H1 (cell line): Measurements from ENCODE around the gene PHRF1. TPM values are rescaled to one million over a fixed set of nuclear protein-coding genes. Genes with fewer than 3 reads are reported as not detected.
A peak's percentile ranks its signal among the peaks of the same experiment; 100 is the strongest.

Experiments
- CTCF ChIA-PET: fragments of 300-600 bp; sonication (Branson Sonifier 250); formaldehyde crosslinking; loops from one replicate; lab custom pipeline; 2021; ENCODE audit not compliant: partially characterized antibody; lab: Charles Lee
- POLR2A ChIA-PET: fragments of 300-600 bp; sonication (Branson Sonifier 250); formaldehyde crosslinking; loops from one replicate; lab custom pipeline; 2021; ENCODE audit warnings: inconsistent platforms; ENCODE audit not compliant: partially characterized antibody; lab: Charles Lee
- DNase-seq, 2 experiments: peaks; one replicate each; pipeline versions ENCODE4 v3.0.0 to v3.0.0-alpha.2; 2010 to 2022; ENCODE audit warnings: low spot score in 2 of 2, low read depth in 1 of 2, mixed read lengths in 1 of 2
- FAIRE-seq: peaks from 2 replicates; lab custom pipeline; 2011; peaks lifted over from hg19 to GRCh38; lab: Jason Lieb, UNC
- H2AFZ ChIP-seq: 2 replicates; pipeline ENCODE4 v1.8.1; 2012; ENCODE audit warnings: low read length, inconsistent platforms
- H2AK5ac ChIP-seq: 2 replicates; pipeline ENCODE4 v1.6.1; 2013; ENCODE audit warnings: low read depth, low read length
- H2BK120ac ChIP-seq: replicated peaks from 2 replicates; pipeline ENCODE3; 2013; ENCODE audit warnings: low read depth, low read length, inconsistent platforms
- H2BK12ac ChIP-seq: 2 replicates; pipeline ENCODE4 v1.6.1; 2013; ENCODE audit warnings: low read depth, low read length
- H2BK15ac ChIP-seq: 2 replicates; pipeline ENCODE4 v1.6.1; 2013; ENCODE audit warnings: low read length
- H2BK20ac ChIP-seq: 2 replicates; pipeline ENCODE4 v1.6.1; 2013; ENCODE audit warnings: low read length
- H2BK5ac ChIP-seq: 2 replicates; pipeline ENCODE4 v1.6.1; 2013; ENCODE audit warnings: low read depth, low read length
- H3K14ac ChIP-seq: 2 replicates; pipeline ENCODE4 v1.6.1; 2013; ENCODE audit warnings: inconsistent platforms; ENCODE audit not compliant: insufficient read length
- H3K18ac ChIP-seq: 2 replicates; pipeline ENCODE4 v1.6.1; 2013; ENCODE audit warnings: low read length; ENCODE audit errors: extremely low read depth
- H3K23ac ChIP-seq: 2 replicates; pipeline ENCODE4 v1.6.1; 2013; ENCODE audit warnings: inconsistent platforms; ENCODE audit not compliant: insufficient read length
- H3K23me2 ChIP-seq: 2 replicates; pipeline ENCODE4 v1.6.1; 2013; ENCODE audit warnings: low read depth, low read length
- H3K27ac ChIP-seq: 2 replicates; pipeline ENCODE4 v1.6.1; 2011; ENCODE audit warnings: low read depth, low read length, inconsistent platforms
- H3K27me3 ChIP-seq, 4 experiments: replicated peaks in 1 of 4; 1 replicate in 1 of 4; 2 replicates in 3 of 4; pipeline versions ENCODE4 v1.6.1 to v1.8.1; 2011 to 2013; ENCODE audit warnings: low read length in 3 of 4, mild to moderate bottlenecking in 3 of 4, inconsistent platforms in 2 of 4, mixed read lengths in 2 of 4, moderate library complexity in 1 of 4; ENCODE audit not compliant: control insufficient read depth in 3 of 4, insufficient read depth in 3 of 4; ENCODE audit errors: extremely low read depth in 1 of 4
- H3K36me3 ChIP-seq, 4 experiments: 2 replicates each; pipeline versions ENCODE4 v1.6.1 to v1.8.1; 2011 to 2013; ENCODE audit warnings: mild to moderate bottlenecking in 4 of 4, low read length in 3 of 4, moderate library complexity in 2 of 4, control low read depth in 1 of 4, inconsistent platforms in 1 of 4; ENCODE audit not compliant: insufficient read depth in 4 of 4, control insufficient read depth in 2 of 4
- H3K4ac ChIP-seq: replicated peaks from 2 replicates; pipeline ENCODE3; 2013; ENCODE audit warnings: low read length, low read depth, mixed read lengths, inconsistent platforms; ENCODE audit not compliant: insufficient read length
- H3K4me1 ChIP-seq, 4 experiments: replicated peaks in 1 of 4; 1 replicate in 1 of 4; 2 replicates in 3 of 4; pipeline versions ENCODE4 v1.6.1 to v1.8.1; 2011 to 2013; ENCODE audit warnings: low read length in 3 of 4, inconsistent platforms in 2 of 4, mixed read lengths in 1 of 4; ENCODE audit not compliant: insufficient read depth in 4 of 4, control insufficient read depth in 3 of 4
- H3K4me2 ChIP-seq, 2 experiments: 2 replicates each; pipeline versions ENCODE4 v1.6.1 to v1.8.1; 2011 to 2013; ENCODE audit warnings: low read depth in 2 of 2, low read length in 2 of 2, control low read depth in 1 of 2, inconsistent platforms in 1 of 2, mild to moderate bottlenecking in 1 of 2; ENCODE audit not compliant: insufficient read depth in 1 of 2
- H3K4me3 ChIP-seq, 4 experiments: fragments of 200-600, 300-600 bp in 1 of 4; sonication (generic), shearing (Covaris generic), sonication (Bioruptor Twin) in 1 of 4; 2 replicates each; pipeline versions ENCODE4 v1.5.1 to v1.8.1; 2011 to 2016; ENCODE audit warnings: low read length in 4 of 4, low read depth in 3 of 4, control low read depth in 2 of 4, inconsistent platforms in 2 of 4, mild to moderate bottlenecking in 2 of 4, mixed read lengths in 1 of 4, moderate library complexity in 1 of 4; ENCODE audit not compliant: insufficient read depth in 2 of 4; ENCODE audit errors: extremely low read depth in 1 of 4
- H3K56ac ChIP-seq: replicated peaks from 2 replicates; pipeline ENCODE3; 2013; ENCODE audit warnings: low read depth, mild to moderate bottlenecking, mixed read lengths, low read length, inconsistent platforms; ENCODE audit not compliant: insufficient read length
- H3K79me1 ChIP-seq: 2 replicates; pipeline ENCODE4 v1.6.1; 2013; ENCODE audit warnings: low read depth, low read length, control low read depth
- H3K79me2 ChIP-seq, 2 experiments: 2 replicates each; pipeline versions ENCODE4 v1.6.1 to v1.8.1; 2012 to 2013; ENCODE audit warnings: low read length in 2 of 2, mild to moderate bottlenecking in 2 of 2, inconsistent platforms in 1 of 2; ENCODE audit not compliant: insufficient read depth in 2 of 2, control insufficient read depth in 1 of 2
- H3K9ac ChIP-seq, 4 experiments: replicated peaks in 1 of 4; 1 replicate in 1 of 4; 2 replicates in 3 of 4; pipeline versions ENCODE4 v1.6.1 to v1.8.1; 2011 to 2013; ENCODE audit warnings: low read depth in 3 of 4, low read length in 3 of 4, control low read depth in 2 of 4, mild to moderate bottlenecking in 2 of 4, moderate library complexity in 2 of 4, inconsistent platforms in 1 of 4; ENCODE audit errors: extremely low read depth in 1 of 4
- H3K9me3 ChIP-seq, 2 experiments: 2 replicates each; pipeline versions ENCODE4 v1.6.1 to v1.8.1; 2012 to 2013; ENCODE audit warnings: mild to moderate bottlenecking in 2 of 2, moderate library complexity in 2 of 2, control low read depth in 1 of 2, inconsistent platforms in 1 of 2, low read depth in 1 of 2, low read length in 1 of 2, mixed read lengths in 1 of 2; ENCODE audit not compliant: insufficient read depth in 2 of 2
- H4K20me1 ChIP-seq, 2 experiments: replicated peaks in 1 of 2; 2 replicates each; pipeline versions ENCODE3 to v1.8.1; 2011 to 2013; ENCODE audit warnings: inconsistent platforms in 2 of 2, low read length in 2 of 2, mild to moderate bottlenecking in 1 of 2; ENCODE audit not compliant: insufficient read depth in 2 of 2, control insufficient read depth in 1 of 2
- H4K5ac ChIP-seq: 2 replicates; pipeline ENCODE4 v1.6.1; 2013; ENCODE audit warnings: low read length, low read depth, mixed read lengths, inconsistent platforms; ENCODE audit not compliant: insufficient read length
- H4K8ac ChIP-seq: 2 replicates; pipeline ENCODE4 v1.8.0; 2013; ENCODE audit warnings: mild to moderate bottlenecking, moderate library complexity, low read length, inconsistent platforms; ENCODE audit not compliant: insufficient read depth; ENCODE audit errors: extremely low read depth
- H4K91ac ChIP-seq: replicated peaks from 2 replicates; pipeline ENCODE3; 2013; ENCODE audit warnings: low read length, mixed read lengths, inconsistent platforms; ENCODE audit not compliant: insufficient read length
- BACH1 ChIP-seq: IDR thresholded peaks from 2 replicates; pipeline ENCODE4 v1.6.1; 2012; ENCODE audit warnings: low read length, improper control_type of control experiment
- BRCA1 ChIP-seq: IDR thresholded peaks from 2 replicates; pipeline ENCODE4 v1.6.1; 2012; ENCODE audit warnings: low read depth, low read length, improper control_type of control experiment
- CBX5 ChIP-seq: fragments of 300-800, 300-1000 bp; sonication (generic); IDR thresholded peaks from 2 replicates; pipeline ENCODE4 v1.7.1; 2016; ENCODE audit warnings: antibody characterized with exemption, low read length, low read depth
- JUN ChIP-seq: IDR thresholded peaks from 2 replicates; pipeline ENCODE4 v1.6.1; 2011; ENCODE audit warnings: low read depth, mild to moderate bottlenecking, improper control_type of control experiment, low read length
- RNF2 ChIP-seq: fragments of 200-900, 300-1000 bp; sonication (generic); IDR thresholded peaks from 2 replicates; pipeline ENCODE4 v1.7.1; 2016; ENCODE audit warnings: borderline replicate concordance, low read depth, mild to moderate bottlenecking, antibody characterized with exemption, low read length; ENCODE audit not compliant: poor library complexity, severe bottlenecking; ENCODE audit errors: missing control alignments
- WGBS, 2 experiments: shearing (Covaris generic) in 1 of 2; methylation state at CpG; one replicate each; pipeline versions ENCODE4 v1.1.6 to v1.1.7; 2013 to 2015; ENCODE audit warnings: low lambda C conversion rate in 2 of 2, mixed read lengths in 2 of 2, inconsistent platforms in 1 of 2, low coverage in 1 of 2, missing lambda C conversion rate in 1 of 2; ENCODE audit not compliant: insufficient replicate concordance in 2 of 2, insufficient coverage in 1 of 2, insufficient read length in 1 of 2; ENCODE audit errors: extremely low coverage in 1 of 2, missing lambda C conversion rate in 1 of 2; 5-methylcytosine and 5-hydroxymethylcytosine counted together
- polyA plus RNA-seq, 7 experiments: library from polyadenylated mRNA; depleted of rRNA in 3 of 7; stranded (reverse) in 5 of 7; unstranded in 2 of 7; fragments of >200 nt in 5 of 7; fragments of 200-250 nt in 2 of 7; gene quantifications; 1 replicate in 5 of 7; 2 replicates in 1 of 7; 4 replicates in 1 of 7; pipeline versions ENCODE4 v1.2.1 to v1.2.3, GENCODE V29; 2011 to 2013; ENCODE audit warnings: missing spikeins in 2 of 7, mixed read lengths in 2 of 7
- total RNA-seq: library from RNA; stranded (reverse); fragmentation: NEBNext Ultra II Directional; extraction: Animal tissue kit (Norgen Biotek cat#: 25700); gene quantifications from 2 replicates; pipeline ENCODE4 v1.2.1, GENCODE V29; 2021
- TF ChIP-seq, protein P1 (sequence below): IDR thresholded peaks from 2 replicates; pipeline ENCODE4 v1.6.1; 2012; ENCODE audit warnings: low read length, inconsistent platforms
- TF ChIP-seq, protein P2 (sequence below): IDR thresholded peaks from 2 replicates; pipeline ENCODE4 v1.6.1; 2011; ENCODE audit warnings: low read length, improper control_type of control experiment

The PHRF1 gene
- total and polyA plus RNA-seq, 2 of the 8 experiments (the other 6 are each of a cell fraction or from before 2014, with no cell fraction given) = 13.4 to 37.3 TPM

DNA sequence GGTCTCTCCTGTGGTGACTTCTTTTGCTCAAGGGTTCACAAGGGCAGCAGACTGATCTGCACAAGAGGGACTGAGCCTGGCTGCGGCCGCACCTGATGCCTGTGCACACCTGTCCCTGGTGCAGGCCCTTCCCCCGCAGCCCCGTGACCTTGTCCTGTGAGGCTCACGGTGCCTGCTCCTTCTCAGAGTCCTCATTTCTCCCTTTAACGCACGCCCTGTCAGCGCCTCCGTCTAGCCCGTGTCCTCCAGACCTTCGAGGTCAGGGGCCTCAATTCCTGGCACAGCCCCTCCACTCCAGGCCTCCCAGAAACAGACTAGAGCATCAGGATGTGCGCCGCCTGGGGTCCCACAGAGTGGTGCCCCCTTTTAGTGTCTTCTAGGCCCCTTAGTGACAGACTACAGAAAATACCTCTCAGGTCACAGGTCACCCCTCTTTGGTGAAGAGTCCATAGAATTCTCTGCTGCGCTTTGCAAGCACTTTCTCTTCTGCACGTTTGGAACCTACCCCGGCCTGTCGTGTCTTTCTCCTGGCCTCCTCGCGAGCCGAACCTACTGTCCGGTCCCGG lies 59.8 kb downstream of the PHRF1 start:
- no peak overlapping the region for H2BK5ac ChIP-seq
- no peaks in the 10 kb centered on the region for H3K79me1 ChIP-seq
- no peak overlapping the region for H4K91ac ChIP-seq
- peak overlapping the region in 1 of 4 experiments; percentile 60; a peak in 3 of 8 replicates for H3K4me3 ChIP-seq
- POLR2A ChIA-PET = interaction anchor here (0.8 to 3.6 kb wide), 7 partner anchors 10 to 130 kb away, joined by 3 to 20 read pairs (median 4); partner anchors contain the start of gene SCT
- no peaks in the 10 kb centered on the region for H3K79me2 ChIP-seq
- WGBS, 2 experiments = 65% methylated on average over 20 of the region's 22 CpGs; no CpG with 5 or more reads in 1 of the 2 experiments
- 0 out of 2 replicates have a peak overlapping the region, but pooled peaks have one; percentile 27 for H2BK12ac ChIP-seq
- no peak overlapping the region for H3K18ac ChIP-seq
- TF ChIP-seq, protein P1, sequence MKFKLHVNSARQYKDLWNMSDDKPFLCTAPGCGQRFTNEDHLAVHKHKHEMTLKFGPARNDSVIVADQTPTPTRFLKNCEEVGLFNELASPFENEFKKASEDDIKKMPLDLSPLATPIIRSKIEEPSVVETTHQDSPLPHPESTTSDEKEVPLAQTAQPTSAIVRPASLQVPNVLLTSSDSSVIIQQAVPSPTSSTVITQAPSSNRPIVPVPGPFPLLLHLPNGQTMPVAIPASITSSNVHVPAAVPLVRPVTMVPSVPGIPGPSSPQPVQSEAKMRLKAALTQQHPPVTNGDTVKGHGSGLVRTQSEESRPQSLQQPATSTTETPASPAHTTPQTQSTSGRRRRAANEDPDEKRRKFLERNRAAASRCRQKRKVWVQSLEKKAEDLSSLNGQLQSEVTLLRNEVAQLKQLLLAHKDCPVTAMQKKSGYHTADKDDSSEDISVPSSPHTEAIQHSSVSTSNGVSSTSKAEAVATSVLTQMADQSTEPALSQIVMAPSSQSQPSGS = no peak
- no peak for TF ChIP-seq RNF2
- TF ChIP-seq, protein P2, sequence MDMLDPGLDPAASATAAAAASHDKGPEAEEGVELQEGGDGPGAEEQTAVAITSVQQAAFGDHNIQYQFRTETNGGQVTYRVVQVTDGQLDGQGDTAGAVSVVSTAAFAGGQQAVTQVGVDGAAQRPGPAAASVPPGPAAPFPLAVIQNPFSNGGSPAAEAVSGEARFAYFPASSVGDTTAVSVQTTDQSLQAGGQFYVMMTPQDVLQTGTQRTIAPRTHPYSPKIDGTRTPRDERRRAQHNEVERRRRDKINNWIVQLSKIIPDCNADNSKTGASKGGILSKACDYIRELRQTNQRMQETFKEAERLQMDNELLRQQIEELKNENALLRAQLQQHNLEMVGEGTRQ = no peak
- TF ChIP-seq CBX5 = no peak
- TF ChIP-seq BACH1 = no peak
- TF ChIP-seq JUN = no peak
- TF ChIP-seq BRCA1 = no peak
- H4K5ac ChIP-seq = no peak overlapping the region
- H3K9ac ChIP-seq = no peak overlapping the region
- no peak overlapping the region for H4K8ac ChIP-seq
- FAIRE-seq = no peak
- H3K4ac ChIP-seq = no peak overlapping the region
- H3K27me3 ChIP-seq = peaks cover 21 to 49% (median 43%) of the 10 kb centered on the region in 4 experiments
- no peak overlapping the region for H2AFZ ChIP-seq
- H4K20me1 ChIP-seq = peaks cover 0 to 3% of the 10 kb centered on the region in 2 experiments
- no peak overlapping the region for H3K56ac ChIP-seq
- H3K4me1 ChIP-seq = peaks cover 0 to 28% (median 19%) of the 10 kb centered on the region in 4 experiments; a peak in 6 of 7 replicates
- no peak overlapping the region for H2BK120ac ChIP-seq
- H3K36me3 ChIP-seq = no peaks in the 10 kb centered on the region
- peak in 1 of 2 experiments; percentile 57 for DNase-seq
- no peaks in the 10 kb centered on the region for H3K9me3 ChIP-seq
- no peak overlapping the region for H2AK5ac ChIP-seq
- H3K14ac ChIP-seq = no peak overlapping the region
- no peak overlapping the region for H3K27ac ChIP-seq
- H2BK20ac ChIP-seq = no peak overlapping the region
- H3K23ac ChIP-seq = no peak overlapping the region
- peak overlapping the region; percentile 81 to 91 for H3K4me2 ChIP-seq
- peaks cover 21% of the 10 kb centered on the region; the same call in 1 of the 2 replicates for H3K23me2 ChIP-seq
- H2BK15ac ChIP-seq = no peak overlapping the region
- CTCF ChIA-PET = interaction anchor here (0.8 kb wide), 1 partner anchor 88 kb away, joined by 3 read pairs; no protein-coding TSS in a partner anchor
